Erythroblast (primary cell): ENCODE results near the gene MYO1A.
A peak's percentile ranks its signal among the peaks of the same experiment; 100 is the strongest.

ENCODE experiments used
- DNase-seq, 2 experiments: peaks; one replicate each; lab custom pipeline; 2025; lab: John Stamatoyannopoulos, UW
- GATA1 ChIP-seq: IDR thresholded peaks from 2 replicates; pipeline ENCODE4 v1.6.1; 2011; ENCODE audit warnings: low read depth, mild to moderate bottlenecking, control low read depth, low read length, moderate library complexity
- POLR2A ChIP-seq: IDR thresholded peaks from 2 replicates; pipeline ENCODE4 v1.6.1; 2011; ENCODE audit warnings: mild to moderate bottlenecking, low read length

The MYO1A gene

DNA sequence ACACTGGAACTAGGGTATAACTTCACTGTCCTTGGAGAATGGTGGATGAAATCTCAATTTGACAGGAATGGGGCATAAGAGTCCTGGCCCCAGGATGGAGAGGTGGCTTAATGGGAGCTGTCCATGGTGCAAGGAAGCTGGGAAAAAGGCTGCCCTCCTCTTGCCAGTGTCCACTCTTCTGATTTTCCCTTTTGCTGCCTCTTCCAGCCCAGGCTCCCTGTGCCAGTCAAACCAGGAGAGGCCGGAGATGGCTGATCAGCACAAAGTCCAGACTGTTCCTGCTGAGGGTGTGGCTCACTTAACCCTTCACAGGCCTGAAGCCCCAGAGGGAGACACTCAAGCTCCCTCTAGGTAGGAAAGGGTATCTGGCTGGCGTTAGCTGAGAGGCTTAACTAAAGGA, at the start of gene MYO1A:
Gene MYO1A, minus strand, starts transcription at position 240 of the 400 bp plus-strand sequence. CDS start 1,806 bp downstream, outside the sequence.
- TF ChIP-seq POLR2A (no peak), GATA1 (no peak)
- DNase-seq = no peak

DNA sequence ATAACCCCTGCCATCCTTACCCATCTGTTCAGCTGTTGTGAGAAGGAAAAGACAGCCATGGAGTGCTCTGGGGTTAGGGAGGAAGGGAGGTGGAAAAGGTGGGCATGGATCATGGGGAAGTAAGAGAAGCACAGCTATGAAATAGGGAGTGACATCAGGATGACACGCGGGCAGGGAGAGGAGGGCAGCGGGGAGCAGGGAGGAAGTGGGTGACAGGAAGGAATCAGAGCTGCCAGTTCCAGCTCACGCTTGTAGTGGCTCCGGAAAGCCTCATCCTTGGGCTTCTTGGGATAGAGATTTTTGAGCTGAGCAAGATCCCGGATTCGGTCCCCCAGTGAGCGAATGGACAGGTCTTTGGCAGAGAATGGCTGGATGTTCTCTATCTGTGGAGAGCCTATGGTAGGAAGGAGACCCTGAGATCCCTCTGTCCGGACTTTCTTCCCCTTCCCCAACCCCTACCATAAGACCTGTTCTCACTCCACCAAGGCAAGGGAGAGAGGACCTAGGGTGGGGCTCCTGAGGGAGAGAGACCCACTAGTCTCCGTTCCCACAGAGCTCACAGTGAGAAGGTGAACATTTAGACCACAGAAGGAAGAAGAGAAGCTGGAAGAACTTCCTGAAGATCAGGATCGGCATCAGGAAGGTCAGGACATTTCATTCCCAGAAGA, 49.3 kb upstream of the MYO1A start:
- no peak for DNase-seq
- TF ChIP-seq GATA1 (no peak), POLR2A (no peak)

DNA sequence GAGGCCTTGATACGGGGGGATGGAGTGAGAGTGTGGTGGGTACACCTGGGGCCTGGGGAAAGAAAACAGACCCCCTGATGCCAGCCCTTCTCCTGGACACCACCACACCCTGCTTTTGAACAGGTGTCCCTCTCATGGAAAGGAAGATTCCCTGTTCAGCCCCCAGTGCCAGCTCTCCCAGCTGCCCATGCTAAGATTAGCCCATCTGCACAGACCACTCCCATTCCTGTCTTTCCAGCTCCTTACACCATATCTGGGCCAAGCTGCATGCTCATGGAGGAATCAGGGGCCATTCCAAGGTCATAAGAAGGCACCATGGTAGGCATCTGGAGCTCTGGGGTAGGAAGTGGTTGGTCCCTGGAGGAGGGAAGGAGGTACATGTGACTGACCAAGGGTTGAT, 48.6 kb upstream of the MYO1A start:
- TF ChIP-seq POLR2A = no peak
- TF ChIP-seq GATA1 = no peak
- DNase-seq = no peak

DNA sequence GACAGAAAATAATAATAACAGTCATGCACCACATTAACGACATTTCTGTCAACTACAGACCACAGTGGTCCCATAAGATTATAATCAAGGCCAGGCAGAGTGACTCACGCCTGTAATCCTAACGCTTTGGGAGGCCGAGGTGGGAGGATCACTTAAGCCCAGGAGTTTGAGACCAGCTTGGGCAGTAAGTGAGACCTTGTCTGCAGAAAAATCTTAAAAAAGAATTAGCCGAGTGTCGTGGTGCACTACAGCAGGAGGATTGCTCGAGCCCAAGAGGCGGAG, 47.6 kb upstream of the MYO1A start:
- DNase-seq = peak; percentile 36 to 37
- TF ChIP-seq POLR2A (no peak), GATA1 (no peak)

DNA sequence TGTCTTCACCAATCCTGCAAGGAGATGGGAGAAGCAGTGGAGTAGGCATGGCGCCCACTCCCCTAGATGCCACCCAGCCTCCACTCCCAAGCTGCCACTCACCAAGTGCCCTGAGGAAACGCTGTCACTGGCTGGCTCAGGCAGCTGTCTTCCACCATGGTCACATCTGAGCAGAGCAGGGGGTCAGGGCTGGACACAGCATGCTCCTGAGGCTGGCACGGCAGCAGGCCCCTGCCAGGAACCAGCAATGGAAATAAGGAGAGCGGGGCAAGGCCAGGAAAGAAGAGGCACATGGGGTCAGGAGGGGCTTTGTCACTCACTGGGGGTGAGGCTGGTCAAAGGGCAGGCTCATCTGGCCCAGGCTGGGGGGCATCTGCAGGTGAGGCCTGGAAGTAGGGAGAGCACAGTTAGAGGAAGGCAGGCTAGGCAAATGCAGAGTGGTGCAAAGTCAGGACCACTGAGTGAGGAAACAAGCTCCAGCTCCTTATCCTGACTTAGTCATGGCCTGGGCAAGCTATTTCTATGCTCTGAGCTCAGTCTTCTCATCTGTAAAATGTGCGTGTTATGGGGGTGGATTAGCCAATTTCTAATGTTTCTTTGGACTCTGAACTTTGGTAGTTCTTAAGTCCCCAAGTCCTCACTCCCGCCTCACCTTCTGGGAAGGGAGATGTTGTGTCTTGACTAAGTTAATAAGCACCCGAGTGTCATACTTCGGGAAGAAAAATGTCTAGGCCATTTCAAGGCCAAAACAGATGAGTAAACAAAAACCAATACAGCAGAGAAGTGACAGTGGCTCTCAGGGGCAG, 47.0 kb upstream of the MYO1A start:
- DNase-seq = no peak
- TF ChIP-seq POLR2A = no peak
- TF ChIP-seq GATA1 = no peak

DNA sequence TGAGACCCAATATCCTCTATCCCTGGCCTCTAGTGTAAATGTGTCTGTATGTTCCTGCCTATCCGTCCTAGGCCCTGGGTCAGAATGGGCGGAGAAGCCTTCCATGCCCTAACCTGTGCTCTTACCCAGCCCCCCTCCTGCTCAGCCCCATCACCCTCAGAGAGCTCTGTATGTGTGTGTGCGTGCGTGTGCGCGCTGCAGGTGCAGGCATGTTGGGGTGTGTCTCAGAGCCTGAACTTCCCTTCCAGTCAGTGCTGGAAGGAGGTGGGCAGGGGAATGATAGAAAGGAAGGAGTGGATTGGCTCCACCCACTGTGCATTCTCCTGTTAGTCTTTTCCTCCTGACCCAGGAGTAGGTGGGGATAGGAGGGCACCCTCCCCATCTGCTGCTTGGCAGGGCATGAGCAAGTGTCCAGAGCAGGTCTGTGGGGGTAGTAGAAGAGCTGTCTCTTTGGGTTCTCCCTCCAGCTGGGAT, 46.2 kb upstream of the MYO1A start:
- DNase-seq = no peak
- TF ChIP-seq GATA1 (no peak), POLR2A (no peak)

DNA sequence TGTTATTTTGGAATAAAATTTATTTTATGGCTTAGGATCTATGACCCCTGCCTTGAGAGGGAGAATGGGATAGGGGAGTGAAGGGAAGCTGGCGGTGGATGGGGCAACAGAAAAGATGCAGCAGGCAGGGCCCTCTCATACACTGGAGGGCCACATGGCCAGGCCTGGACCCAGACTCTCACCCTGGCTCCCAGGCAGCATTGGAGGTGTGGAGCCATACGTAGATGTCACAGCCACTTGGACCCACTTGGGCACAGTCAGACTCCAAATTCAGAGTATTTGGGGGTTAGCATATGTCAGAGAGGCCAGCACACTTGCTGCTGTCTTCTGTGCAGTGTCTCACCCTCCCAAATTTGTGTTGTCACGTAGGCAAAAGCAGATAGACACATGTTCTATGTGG, 45.5 kb upstream of the MYO1A start:
- TF ChIP-seq GATA1 = no peak
- no peak for TF ChIP-seq POLR2A
- DNase-seq = no peak

DNA sequence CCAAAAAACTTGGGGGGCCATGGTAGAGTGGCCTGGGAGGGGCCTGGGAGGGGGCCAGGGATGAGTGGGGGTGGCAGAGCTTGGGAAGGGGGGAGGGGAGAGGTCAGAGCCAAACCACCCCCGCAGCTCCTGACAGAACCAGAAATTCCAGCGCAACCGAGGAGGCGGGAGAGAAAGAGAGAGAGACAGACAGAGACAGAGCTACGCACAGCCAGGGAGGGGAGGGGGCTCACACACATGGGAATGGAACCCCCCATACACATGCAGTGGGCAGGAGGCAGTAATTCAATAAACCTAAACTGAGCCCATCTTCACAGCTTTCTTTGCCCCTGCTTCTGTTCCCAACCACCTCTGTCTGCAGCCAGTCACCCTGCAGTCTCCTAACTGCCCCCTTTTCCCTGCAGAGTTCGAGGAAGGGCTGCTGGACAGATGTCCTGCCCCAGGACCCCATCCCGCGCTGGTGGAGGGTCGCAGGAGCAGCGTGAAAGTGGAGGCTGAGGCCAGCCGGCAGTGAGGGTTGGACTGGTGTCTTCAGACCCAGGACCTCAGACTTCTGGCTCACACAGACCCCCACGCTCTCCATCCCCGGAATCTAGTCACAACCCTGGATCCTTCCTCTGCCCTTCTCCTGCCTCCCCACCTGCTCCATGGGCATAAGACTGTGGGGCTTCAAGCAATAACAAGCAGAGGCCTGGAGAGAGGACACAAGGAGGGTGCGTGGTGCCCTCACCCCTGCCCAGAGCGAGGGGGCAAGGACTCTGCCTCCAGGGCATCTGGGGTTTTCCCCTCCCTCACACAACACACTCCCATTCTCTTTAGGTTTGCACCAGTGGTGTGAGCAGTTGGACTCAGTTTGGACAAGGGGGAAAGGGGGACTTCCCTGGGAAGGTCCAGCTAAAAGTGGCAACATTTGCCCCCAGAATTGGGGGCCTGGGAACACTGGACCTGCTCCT, 44.6 kb upstream of the MYO1A start:
- TF ChIP-seq POLR2A (no peak), GATA1 (no peak)
- no peak for DNase-seq

DNA sequence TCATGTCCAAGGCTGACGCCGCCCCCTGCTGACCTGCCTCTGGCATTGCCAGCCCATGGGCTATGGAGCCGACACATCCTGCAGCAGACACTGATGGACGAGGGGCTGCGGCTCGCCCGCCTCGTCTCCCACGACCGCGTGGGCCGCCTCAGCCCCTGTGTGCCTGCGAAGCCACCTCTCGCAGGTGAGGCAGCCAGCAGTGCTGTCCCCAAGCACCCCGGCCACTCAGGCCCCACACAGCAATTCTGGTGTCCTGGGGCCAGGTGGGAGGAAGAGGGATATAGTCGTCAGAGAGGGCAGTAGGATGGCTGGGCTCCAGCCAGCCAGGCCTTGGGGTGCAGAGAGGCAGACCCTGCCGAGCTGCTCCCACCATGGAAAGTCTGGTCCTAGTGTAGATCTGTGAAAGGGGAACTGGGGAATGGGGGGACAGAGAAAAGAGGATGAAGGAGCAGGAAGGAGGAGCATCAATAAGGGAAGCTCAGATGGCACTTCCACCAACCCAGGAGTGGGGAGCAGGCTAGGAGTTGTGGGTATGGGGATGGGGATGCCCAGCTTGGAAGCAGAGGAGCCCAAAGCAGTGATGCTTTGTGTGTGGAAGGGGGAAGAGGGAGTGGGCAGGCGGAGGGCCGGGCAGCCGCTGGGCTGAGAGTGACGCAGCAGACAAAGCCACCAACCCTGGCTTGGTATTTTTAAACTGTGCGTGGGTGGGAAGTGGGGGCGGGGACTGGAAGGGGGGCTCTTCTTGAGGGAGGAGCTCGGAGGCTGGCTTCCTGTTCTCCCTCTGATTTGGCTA, 43.7 kb upstream of the MYO1A start:
- DNase-seq = peak; percentile 60 to 72

DNA sequence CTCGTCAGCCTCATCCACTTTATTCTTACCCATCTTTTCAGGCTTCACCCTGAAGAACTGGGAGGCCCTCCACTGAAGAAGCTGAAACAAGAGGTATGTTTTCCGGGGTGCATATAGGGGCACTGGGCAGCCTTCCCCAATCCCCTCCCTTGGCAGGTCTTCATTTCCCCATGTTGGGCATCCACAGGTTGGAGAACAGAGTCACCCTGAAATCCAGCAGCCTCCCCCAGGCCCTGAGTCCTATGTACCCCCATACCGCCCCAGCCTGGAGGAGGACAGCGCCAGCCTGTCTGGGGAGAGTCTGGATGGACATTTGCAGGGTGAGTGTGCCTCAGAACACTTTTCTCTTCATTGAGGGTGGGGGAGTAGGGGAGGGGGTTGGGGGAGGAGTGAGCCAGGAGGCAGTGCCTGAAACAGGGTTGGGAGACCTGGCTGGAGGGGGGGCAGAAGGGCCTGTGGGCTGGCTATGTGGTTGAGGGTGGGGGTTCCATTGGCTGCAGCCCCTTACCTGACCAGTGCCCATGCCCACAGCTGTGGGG, 43.0 kb upstream of the MYO1A start:
- TF ChIP-seq GATA1 (no peak), POLR2A (no peak)
- DNase-seq = no peak

More for the DNA sequence above, 43.7 kb upstream of the MYO1A start:
- TF ChIP-seq POLR2A (no peak), GATA1 (no peak)

DNA sequence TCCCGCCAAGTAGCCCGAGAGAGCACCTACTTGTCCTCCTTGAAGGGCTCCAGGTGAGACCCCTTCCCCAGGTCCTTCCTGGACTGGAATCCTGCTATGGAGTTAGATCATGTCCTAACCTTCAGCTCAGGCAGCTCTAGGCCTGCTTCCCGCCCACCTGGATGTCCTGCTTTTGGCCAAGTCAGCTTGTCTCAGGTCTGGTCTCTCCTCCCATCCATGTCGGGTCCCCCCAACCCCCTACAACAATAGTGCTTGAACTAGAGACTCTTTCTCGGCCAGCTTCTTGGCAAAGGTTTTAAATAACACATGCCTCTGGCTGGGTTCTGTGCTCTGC, 42.6 kb upstream of the MYO1A start:
- DNase-seq = no peak
- TF ChIP-seq GATA1 (no peak), POLR2A (no peak)

DNA sequence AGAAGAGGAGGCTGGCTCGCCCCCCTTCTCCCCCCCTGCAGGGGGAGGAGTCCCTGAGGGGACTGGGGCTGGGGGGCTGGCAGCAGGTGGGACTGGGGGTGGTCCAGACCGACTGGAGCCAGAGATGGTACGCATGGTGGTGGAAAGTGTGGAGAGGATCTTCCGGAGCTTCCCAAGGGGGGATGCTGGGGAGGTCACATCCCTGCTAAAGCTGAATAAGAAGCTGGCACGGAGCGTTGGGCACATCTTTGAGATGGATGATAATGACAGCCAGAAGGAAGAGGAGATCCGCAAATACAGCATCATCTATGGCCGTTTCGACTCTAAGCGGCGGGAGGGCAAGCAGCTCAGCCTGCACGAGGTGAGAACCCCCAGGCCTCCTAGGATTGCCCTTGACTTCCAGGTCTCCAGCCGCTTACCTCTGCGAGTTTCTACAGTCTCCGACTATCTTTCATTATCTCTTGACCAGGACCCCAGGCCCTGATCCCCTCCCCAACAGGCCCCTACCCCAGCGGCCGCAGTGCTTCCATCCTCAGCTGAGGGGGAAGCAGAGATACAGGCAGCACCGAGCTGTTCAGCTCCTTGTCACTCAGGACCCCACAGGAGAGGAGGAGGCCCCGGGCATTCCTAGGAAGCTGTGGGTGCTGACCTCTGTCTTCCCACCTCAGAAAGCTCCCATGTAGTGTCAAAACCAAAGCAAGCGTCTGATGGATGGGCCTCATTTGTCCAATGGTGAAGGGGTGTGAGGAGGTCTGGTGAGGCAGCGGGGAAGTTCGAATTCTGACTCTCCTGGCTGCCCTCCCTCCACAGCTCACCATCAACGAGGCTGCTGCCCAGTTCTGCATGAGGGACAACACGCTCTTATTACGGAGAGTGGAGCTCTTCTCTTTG, 42.0 kb upstream of the MYO1A start:
- no peak for TF ChIP-seq POLR2A
- TF ChIP-seq GATA1 = no peak

More for the DNA sequence above, 42.0 kb upstream of the MYO1A start:
- no peak for DNase-seq
